ENCODE results near the gene FANCD2. TPM values are rescaled to one million over a fixed set of nuclear protein-coding genes. Genes with fewer than 3 reads are reported as not detected.

Gene FANCD2
- polyA plus RNA-seq, 1 of the 3 experiments (the other 2 are of a cell fraction), result 7.3 TPM

GRCh38 chr3:10019326-10019725 lies 6.9 kb upstream of the FANCD2 start:
- Histone ChIP-seq H4K20me1 (ENCODE audit: insufficient read depth) (no peaks in the 10 kb centered on the region), H3K79me2 (ENCODE audit: insufficient read depth) (peaks cover 14% of the 10 kb centered on the region), H3K36me3 (replicated peaks in 1 of 2; ENCODE audit: control insufficient read depth in 1 of 2, insufficient read depth in 2 of 2, low read length in 1 of 2) (peaks cover 4 to 16% of the 10 kb centered on the region in 2 experiments), H3K9ac (no peak overlapping the region), H3K9me3 (no peaks in the 10 kb centered on the region), H3K27me3 (ENCODE audit: insufficient read depth) (no peaks in the 10 kb centered on the region), H3K4me3 (ENCODE audit: low read depth in 2 of 2, low read length in 1 of 2) (no peak overlapping the region), H3K9me2 (no peaks in the 10 kb centered on the region), H3K4me1 (ENCODE audit: control insufficient read depth in 1 of 2, insufficient read depth in 2 of 2, low read depth in 1 of 2, low read length in 1 of 2) (peaks cover 0 to 13% of the 10 kb centered on the region in 2 experiments; a peak in 2 of 4 replicates), H3F3A (replicated peaks; ENCODE audit: insufficient read depth) (peaks cover 13% of the 10 kb centered on the region), H3K4me2 (no peak overlapping the region), H2AFZ (ENCODE audit: low read depth) (no peak overlapping the region), H3K27ac (ENCODE audit: low read depth in 2 of 2, low read length in 1 of 2) (no peak overlapping the region)
- TF ChIP-seq ELF1 (IDR thresholded peaks at IDR 0.05), result no peak
- no peak for TF ChIP-seq MEF2A (IDR thresholded peaks at IDR 0.05; ENCODE audit: borderline replicate concordance, low read depth)
- no peak for TF ChIP-seq RFX5 (IDR thresholded peaks at IDR 0.05; ENCODE audit: low read length)
- TF ChIP-seq, protein P1, sequence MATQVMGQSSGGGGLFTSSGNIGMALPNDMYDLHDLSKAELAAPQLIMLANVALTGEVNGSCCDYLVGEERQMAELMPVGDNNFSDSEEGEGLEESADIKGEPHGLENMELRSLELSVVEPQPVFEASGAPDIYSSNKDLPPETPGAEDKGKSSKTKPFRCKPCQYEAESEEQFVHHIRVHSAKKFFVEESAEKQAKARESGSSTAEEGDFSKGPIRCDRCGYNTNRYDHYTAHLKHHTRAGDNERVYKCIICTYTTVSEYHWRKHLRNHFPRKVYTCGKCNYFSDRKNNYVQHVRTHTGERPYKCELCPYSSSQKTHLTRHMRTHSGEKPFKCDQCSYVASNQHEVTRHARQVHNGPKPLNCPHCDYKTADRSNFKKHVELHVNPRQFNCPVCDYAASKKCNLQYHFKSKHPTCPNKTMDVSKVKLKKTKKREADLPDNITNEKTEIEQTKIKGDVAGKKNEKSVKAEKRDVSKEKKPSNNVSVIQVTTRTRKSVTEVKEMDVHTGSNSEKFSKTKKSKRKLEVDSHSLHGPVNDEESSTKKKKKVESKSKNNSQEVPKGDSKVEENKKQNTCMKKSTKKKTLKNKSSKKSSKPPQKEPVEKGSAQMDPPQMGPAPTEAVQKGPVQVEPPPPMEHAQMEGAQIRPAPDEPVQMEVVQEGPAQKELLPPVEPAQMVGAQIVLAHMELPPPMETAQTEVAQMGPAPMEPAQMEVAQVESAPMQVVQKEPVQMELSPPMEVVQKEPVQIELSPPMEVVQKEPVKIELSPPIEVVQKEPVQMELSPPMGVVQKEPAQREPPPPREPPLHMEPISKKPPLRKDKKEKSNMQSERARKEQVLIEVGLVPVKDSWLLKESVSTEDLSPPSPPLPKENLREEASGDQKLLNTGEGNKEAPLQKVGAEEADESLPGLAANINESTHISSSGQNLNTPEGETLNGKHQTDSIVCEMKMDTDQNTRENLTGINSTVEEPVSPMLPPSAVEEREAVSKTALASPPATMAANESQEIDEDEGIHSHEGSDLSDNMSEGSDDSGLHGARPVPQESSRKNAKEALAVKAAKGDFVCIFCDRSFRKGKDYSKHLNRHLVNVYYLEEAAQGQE (IDR thresholded peaks at IDR 0.05; ENCODE audit: low read depth, low read length), result no peak
- TF ChIP-seq, protein P2, sequence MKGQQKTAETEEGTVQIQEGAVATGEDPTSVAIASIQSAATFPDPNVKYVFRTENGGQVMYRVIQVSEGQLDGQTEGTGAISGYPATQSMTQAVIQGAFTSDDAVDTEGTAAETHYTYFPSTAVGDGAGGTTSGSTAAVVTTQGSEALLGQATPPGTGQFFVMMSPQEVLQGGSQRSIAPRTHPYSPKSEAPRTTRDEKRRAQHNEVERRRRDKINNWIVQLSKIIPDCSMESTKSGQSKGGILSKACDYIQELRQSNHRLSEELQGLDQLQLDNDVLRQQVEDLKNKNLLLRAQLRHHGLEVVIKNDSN (IDR thresholded peaks at IDR 0.05; ENCODE audit: borderline replicate concordance, low read depth), result no peak
- no peak for TF ChIP-seq GABPA (IDR thresholded peaks at IDR 0.05; ENCODE audit: low read depth)
- TF ChIP-seq SMC3 (IDR thresholded peaks at IDR 0.05; ENCODE audit: low read depth, low read length), result no peak
- TF ChIP-seq GATA2 (CRISPR knock-in tag; IDR thresholded peaks at IDR 0.05), result no peak
- TF ChIP-seq SIN3A (IDR thresholded peaks at IDR 0.05; ENCODE audit: borderline replicate concordance, low read depth, low read length), result no peak
- 91% methylated on average over 5 of the region's 5 CpGs for WGBS (ENCODE audit: low lambda C conversion rate)
- DNase-seq, result no peak
- CTCF ChIA-PET, result no interaction called here
- POLR2A ChIA-PET, result no interaction called here

GRCh38 chr3:10021856-10022775 lies 4.1 kb upstream of the FANCD2 start:
- H3K9me2 ChIP-seq, result no peaks in the 10 kb centered on the region
- H3K4me2 ChIP-seq, result no peak overlapping the region
- H2AFZ ChIP-seq (ENCODE audit: low read depth), result no peak overlapping the region
- DNase-seq, result no peak
- ChIA-PET POLR2A (no interaction called here), CTCF (interaction anchor here (0.6 kb wide), 1 partner anchor 973 kb away, joined by 3 read pairs; no protein-coding TSS in a partner anchor)
- H3K79me2 ChIP-seq (ENCODE audit: insufficient read depth), result peaks cover 39% of the 10 kb centered on the region
- no peaks in the 10 kb centered on the region for H4K20me1 ChIP-seq (ENCODE audit: insufficient read depth)
- peaks cover 6 to 15% of the 10 kb centered on the region in 2 experiments; a peak in 3 of 4 replicates for H3K4me1 ChIP-seq (ENCODE audit: control insufficient read depth in 1 of 2, insufficient read depth in 2 of 2, low read depth in 1 of 2, low read length in 1 of 2)
- H3K27ac ChIP-seq (ENCODE audit: low read depth in 2 of 2, low read length in 1 of 2), result no peak overlapping the region
- H3F3A ChIP-seq (replicated peaks; ENCODE audit: insufficient read depth), result peaks cover 12% of the 10 kb centered on the region
- WGBS (ENCODE audit: low lambda C conversion rate), result 98% methylated on average over 8 of the region's 9 CpGs
- no peaks in the 10 kb centered on the region for H3K9me3 ChIP-seq
- H3K36me3 ChIP-seq (replicated peaks in 1 of 2; ENCODE audit: control insufficient read depth in 1 of 2, insufficient read depth in 2 of 2, low read length in 1 of 2), result peaks cover 4 to 16% of the 10 kb centered on the region in 2 experiments
- TF ChIP-seq EZH2phosphoT487 (IDR thresholded peaks at IDR 0.05; ENCODE audit: borderline replicate concordance, low read depth) (no peak), POLR2AphosphoS5 (IDR thresholded peaks at IDR 0.05; ENCODE audit: low read depth, low read length) (no peak), GATA2 (CRISPR knock-in tag; IDR thresholded peaks at IDR 0.05) (no peak), FOXJ3 (CRISPR knock-in tag; IDR thresholded peaks at IDR 0.05) (no peak), SIN3A (IDR thresholded peaks at IDR 0.05; ENCODE audit: borderline replicate concordance, low read depth, low read length) (no peak), TCF12 (IDR thresholded peaks at IDR 0.05) (no peak), MEF2A (IDR thresholded peaks at IDR 0.05; ENCODE audit: borderline replicate concordance, low read depth) (no peak), CHD2 (IDR thresholded peaks at IDR 0.05; ENCODE audit: low read length, partially characterized antibody) (no peak), SMC3 (IDR thresholded peaks at IDR 0.05; ENCODE audit: low read depth, low read length) (no peak), FOSL2 (IDR thresholded peaks at IDR 0.05; ENCODE audit: borderline replicate concordance, low read depth) (no peak), RXRA (IDR thresholded peaks at IDR 0.05; ENCODE audit: borderline replicate concordance, low read depth) (no peak)
- TF ChIP-seq, protein P3, sequence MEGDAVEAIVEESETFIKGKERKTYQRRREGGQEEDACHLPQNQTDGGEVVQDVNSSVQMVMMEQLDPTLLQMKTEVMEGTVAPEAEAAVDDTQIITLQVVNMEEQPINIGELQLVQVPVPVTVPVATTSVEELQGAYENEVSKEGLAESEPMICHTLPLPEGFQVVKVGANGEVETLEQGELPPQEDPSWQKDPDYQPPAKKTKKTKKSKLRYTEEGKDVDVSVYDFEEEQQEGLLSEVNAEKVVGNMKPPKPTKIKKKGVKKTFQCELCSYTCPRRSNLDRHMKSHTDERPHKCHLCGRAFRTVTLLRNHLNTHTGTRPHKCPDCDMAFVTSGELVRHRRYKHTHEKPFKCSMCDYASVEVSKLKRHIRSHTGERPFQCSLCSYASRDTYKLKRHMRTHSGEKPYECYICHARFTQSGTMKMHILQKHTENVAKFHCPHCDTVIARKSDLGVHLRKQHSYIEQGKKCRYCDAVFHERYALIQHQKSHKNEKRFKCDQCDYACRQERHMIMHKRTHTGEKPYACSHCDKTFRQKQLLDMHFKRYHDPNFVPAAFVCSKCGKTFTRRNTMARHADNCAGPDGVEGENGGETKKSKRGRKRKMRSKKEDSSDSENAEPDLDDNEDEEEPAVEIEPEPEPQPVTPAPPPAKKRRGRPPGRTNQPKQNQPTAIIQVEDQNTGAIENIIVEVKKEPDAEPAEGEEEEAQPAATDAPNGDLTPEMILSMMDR (IDR thresholded peaks at IDR 0.05), result no peak
- no peaks in the 10 kb centered on the region for H3K27me3 ChIP-seq (ENCODE audit: insufficient read depth)
- no peak overlapping the region for H3K4me3 ChIP-seq (ENCODE audit: low read depth in 2 of 2, low read length in 1 of 2)
- no peak overlapping the region for H3K9ac ChIP-seq
